HG02943 (cell line): Measurements from ENCODE around the gene ERBB4.
"Not testable (repeated sequence)": the region's sequence is repeated elsewhere in the genome, so short reads cannot be mapped to it uniquely, and the experiment has no call there.

Experiments
- ATAC-seq: cut with Tn5 transposase; IDR thresholded peaks from one replicate; pipeline ENCODE4 v1.9.1; 2021; ENCODE audit warnings: mild to moderate bottlenecking, low read depth, moderate library complexity; ENCODE audit not compliant: unreplicated experiment

The ERBB4 gene

DNA sequence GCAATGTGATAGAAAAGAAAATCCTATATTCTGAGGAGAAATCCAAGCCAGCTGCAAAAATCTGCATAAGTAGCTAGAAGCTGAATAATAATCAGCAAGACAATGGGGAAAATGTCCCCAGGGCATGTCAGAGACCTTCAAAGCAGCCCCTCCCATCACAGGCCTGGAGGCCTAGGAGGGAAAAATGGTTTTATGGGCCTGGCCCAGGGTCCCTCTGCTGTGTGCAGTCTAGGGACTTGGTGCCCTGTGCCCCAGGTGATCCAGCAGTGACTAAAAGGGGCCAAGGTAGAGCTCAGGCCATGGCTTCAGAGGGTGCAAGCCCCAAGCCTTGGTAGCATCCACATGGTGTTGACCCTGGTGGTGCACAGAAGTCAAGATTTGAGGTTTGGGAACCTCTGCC lies 432.1 kb downstream of the ERBB4 start:
- ATAC-seq = not testable (repeated sequence)

GRCh38 chr2:212099658-212100057 lies 438.9 kb downstream of the ERBB4 start:
- no peak for ATAC-seq

- no peak for ATAC-seq
These were observed 439.6 kb downstream of the ERBB4 start for GRCh38 chr2:212098966-212099365.

DNA sequence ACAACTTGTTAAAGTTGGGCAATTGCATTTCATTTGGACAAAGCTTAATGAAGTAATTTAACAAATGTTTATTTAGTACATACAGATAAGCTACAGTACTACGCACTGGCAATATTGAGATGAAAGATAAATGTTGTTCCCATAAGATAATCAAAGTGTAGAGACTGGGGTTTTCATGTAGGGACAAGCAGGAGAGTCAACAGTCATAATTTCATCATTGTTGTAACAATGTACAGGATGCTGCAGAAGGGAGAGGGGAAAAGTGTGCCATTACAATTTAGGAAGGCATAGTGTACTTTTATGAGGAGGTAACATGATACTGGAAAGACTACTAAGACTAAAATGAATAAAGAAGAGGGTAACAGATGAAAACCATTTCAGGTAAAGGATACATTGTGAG lies 441.6 kb downstream of the ERBB4 start:
- ATAC-seq = no peak

- no peak for ATAC-seq
These were observed 448.7 kb downstream of the ERBB4 start for GRCh38 chr2:212089873-212090272.

DNA sequence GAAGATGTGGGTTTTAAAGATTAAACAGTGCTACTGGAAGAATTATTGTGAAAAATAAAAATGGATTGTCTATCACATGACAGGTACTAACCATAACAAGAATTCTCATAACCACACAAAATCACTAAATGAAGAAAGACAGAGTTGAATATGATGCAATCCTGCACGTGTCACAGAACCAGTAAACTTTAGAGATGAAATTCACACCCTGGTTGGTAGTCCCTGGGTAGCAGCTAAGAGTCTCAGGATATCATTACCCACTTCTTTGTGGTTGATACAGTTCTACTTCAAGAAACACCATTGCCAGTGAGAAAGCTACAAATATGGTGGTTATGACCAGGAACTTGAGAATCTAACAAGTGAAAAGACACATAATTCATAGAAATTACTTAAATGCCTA lies 450.2 kb downstream of the ERBB4 start:
- ATAC-seq = no peak

DNA sequence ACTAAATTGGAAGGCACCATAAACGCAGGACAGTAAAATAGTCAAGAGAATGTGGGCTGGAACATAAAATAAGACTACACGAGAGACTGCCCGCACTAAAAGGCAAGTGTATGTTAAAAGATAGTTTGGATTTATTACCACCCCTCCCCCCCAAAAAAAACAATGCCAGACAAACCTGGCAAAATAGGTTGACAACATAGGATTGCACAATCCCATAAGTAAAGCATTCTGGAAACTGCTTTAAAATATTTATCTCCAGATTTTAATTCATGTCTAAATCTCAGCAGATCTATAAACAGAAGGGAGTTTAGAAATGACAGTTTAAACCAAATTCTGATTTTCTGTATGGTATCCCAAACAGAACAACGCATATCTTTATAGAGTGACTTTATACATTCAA lies 455.1 kb downstream of the ERBB4 start:
- no peak for ATAC-seq

DNA sequence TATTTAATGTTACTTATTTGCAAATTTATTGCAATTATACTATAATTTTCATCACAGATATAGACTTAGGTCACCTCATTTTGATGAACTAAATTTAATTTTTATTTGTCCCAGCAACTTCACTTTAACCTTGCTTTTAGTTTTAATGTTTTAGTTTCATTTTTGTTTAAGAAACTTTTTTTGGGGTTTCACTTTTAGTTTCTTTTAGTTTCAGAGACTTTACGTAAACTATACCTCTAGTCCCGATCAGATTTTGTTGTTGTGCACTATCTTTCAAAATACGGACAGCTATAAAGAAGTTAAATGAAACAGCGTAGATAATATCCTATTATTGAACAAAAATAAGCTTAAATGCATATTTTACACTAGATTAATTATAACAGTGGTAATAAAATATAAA lies 460.5 kb downstream of the ERBB4 start:
- ATAC-seq = no peak

DNA sequence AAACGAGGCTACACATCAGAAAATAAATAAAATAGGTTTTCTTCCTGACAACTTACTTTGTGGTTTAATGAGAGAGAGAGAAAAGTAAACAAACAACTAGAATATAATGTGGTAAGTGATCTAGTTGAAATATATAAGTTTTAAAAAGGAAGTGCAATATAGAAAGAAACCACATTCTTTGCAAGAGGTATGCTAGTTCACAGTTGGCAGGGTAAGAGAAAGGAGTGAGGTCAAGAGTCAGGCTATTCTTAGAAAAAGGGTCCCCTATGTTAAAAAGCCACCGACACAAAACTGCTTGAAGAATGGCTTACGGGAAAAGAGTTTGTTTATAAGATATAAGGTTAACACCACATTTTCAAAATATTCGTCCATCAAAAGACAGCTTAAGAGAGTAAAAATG lies 462.1 kb downstream of the ERBB4 start:
- ATAC-seq = no peak

DNA sequence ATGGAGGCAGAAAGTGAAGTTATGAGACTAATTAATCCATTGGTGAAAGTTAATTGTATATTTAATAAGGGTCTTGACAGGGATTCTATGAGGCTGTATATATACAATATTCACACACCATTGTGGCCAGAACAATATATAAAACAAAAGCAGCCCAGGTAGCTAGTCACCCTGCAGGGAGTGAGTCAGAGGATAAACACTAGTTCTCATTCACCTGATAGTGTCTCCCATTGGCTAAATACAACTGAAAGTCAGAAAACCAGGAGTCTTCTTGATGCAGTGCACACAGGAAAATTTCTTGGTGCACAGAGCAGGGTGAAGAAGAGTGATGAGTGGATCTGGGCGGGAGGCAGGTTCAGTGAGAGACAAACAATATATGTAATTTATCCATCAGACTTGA lies 465.2 kb downstream of the ERBB4 start:
- no peak for ATAC-seq

GRCh38 chr2:212066546-212066945 lies 472.1 kb downstream of the ERBB4 start:
- no peak for ATAC-seq

GRCh38 chr2:212064318-212064717 lies 474.3 kb downstream of the ERBB4 start:
- no peak for ATAC-seq

DNA sequence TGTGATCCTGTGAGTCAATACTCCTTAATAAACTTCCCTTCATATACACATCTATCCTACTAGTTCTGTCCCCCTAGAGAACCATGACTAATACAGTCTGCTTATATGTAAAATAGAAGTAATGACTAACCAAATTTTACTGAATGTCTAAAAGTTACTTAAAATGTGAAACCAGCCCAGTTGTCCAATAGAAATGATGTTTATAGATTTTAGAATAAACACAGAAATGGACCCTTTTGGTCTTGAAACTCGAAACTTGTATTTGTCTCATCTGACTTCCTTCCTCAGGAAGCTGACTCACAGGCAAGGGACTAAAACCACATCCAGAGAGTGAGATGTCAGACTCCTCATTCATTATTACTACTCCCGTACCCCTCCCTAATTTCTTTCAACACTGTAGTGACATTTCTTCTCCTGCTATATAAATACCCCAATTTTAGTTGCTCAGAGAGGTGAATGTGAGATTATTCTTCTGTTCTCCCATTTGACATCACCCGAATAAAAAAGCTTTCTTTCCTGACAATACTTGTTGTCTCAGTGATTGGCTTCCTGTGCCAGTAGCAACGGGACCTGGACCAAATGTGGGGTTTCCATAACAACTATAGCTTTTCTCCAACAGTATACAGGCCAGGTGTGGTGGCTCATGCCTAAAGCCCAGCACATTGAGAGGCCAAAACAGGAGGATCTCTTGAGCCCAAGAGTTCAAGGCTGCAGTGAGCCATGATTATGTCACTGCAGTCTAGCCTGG lies 486.0 kb downstream of the ERBB4 start:
- no peak for ATAC-seq

- no peak for ATAC-seq
These were observed 487.7 kb downstream of the ERBB4 start for GRCh38 chr2:212050871-212051270.

DNA sequence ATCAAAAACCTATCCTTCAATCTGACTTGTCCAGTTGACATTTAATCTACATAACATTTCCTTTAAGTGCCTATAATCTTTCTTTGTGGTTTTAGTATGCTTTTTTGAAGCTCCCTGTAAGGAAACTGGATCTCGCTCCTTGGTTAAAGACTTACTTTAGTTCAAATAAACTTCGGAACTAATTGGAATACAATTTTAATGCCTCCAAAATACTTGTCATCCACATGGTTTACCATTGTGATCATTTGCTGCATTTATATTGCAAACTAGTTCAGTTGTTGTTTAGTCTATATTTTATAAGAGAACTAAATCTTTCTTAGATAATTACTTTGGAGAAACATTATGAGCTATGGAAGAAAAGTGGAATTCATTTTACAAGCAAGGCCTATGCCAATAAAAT lies 496.0 kb downstream of the ERBB4 start:
- no peak for ATAC-seq

DNA sequence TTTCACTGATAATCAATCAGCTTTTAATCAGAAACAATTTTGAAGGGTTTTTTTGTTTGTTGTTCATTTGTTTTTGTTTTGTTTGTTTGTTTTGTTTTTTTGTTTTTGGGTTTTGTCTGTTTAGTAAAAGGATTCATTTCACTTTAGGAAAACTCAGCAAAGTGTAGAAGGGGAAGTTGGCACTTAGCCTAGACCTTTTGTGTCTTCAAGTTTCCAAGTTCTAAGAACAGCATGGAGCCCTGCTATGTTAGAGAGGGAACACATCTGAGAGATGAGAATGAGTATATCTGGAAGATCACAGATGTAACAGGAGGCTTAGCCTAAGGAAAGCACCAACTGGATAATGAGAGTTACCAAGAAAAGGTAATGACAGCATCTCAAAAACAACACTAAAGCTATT lies 501.5 kb downstream of the ERBB4 start:
- no peak for ATAC-seq

DNA sequence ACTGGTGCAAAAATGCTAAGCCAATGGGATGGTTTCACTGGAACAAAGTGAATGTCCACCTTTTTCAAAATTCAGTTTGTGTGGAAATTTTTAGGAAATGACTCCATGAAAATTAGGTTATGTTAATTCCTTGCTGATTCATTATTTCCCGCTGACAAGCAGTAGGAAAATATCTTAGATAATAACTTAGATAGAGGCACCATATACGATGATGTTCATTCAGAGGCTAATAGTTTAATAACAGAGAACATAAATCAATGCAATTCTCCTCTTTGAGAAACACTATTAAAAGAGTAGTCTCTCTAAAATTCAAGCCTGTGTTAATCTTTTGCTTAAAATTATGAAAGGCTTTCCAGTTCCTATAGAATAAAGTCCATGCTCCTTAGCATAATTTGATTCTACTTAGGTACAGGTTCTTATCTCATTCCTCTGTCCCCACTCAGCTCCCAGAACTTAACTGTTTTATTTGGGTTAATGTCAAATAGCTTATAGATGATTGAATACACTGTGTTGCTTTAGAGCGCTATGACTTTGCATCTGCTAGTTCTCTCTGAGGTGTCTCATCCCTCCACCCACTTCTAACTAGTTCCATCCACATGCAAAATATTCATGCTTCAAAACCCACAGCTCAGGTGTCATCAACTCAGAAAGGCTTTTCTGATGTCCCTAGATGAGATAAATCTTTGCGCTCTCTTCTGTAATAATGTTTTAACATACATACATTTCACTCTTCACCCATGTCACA lies 503.6 kb downstream of the ERBB4 start:
- no peak for ATAC-seq

DNA sequence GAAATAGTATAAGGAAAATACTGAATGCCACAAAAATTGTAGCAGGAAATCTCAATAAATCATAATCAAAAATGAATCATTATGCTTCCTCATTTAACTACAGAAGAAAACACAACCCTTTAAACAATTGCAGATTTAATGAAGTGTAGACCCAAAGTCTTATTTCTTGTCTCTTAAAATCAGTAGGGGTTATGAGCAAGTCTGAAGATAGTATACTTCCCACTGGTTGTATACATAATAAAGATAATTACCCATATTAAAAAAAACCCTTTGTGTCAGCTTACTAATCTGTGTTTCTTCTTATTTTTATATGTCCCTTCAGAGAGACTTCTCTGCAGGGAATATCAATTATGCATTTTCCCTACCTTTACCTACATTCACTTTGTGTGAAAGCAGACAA lies 504.7 kb downstream of the ERBB4 start:
- no peak for ATAC-seq

- ATAC-seq = no peak
These were observed 505.9 kb downstream of the ERBB4 start for GRCh38 chr2:212032536-212033219.

GRCh38 chr2:212032032-212032431 lies 506.6 kb downstream of the ERBB4 start:
- no peak for ATAC-seq

GRCh38 chr2:212030709-212031108 lies 507.9 kb downstream of the ERBB4 start:
- no peak for ATAC-seq
